Duodenal mucosa (tissue), 2 donors: Measurements from ENCODE around the gene ATOSB.

Source experiments
- H3K27ac ChIP-seq: one replicate; pipeline ENCODE4 v1.7.0; 2013; ENCODE audit warnings: low read depth, low read length
- H3K27me3 ChIP-seq, 2 donors: one replicate each; pipeline ENCODE4 v1.7.0; 2013; ENCODE audit warnings: low read length in 2 of 2, control low read depth in 1 of 2; ENCODE audit not compliant: insufficient read depth in 2 of 2, control insufficient read depth in 1 of 2
- H3K36me3 ChIP-seq, 2 donors: one replicate each; pipeline ENCODE4 v1.7.0; 2013; ENCODE audit warnings: low read length in 2 of 2, control low read depth in 1 of 2; ENCODE audit not compliant: insufficient read depth in 2 of 2, control insufficient read depth in 1 of 2
- H3K4me1 ChIP-seq, 2 donors: one replicate each; pipeline ENCODE4 v1.7.0; 2013; ENCODE audit warnings: low read length in 2 of 2, control low read depth in 1 of 2; ENCODE audit not compliant: insufficient read depth in 2 of 2, control insufficient read depth in 1 of 2
- H3K4me3 ChIP-seq, 2 donors: one replicate each; pipeline ENCODE4 v1.7.0; 2013; ENCODE audit warnings: low read length in 2 of 2, low read depth in 1 of 2
- H3K9ac ChIP-seq, 2 donors: one replicate each; pipeline ENCODE4 v1.7.0; 2013; ENCODE audit warnings: low read length in 2 of 2, low read depth in 1 of 2
- H3K9me3 ChIP-seq, 2 donors: one replicate each; pipeline ENCODE4 v1.7.0; 2013; ENCODE audit warnings: low read length in 2 of 2, control low read depth in 1 of 2; ENCODE audit not compliant: control insufficient read depth in 1 of 2

Gene ATOSB

DNA sequence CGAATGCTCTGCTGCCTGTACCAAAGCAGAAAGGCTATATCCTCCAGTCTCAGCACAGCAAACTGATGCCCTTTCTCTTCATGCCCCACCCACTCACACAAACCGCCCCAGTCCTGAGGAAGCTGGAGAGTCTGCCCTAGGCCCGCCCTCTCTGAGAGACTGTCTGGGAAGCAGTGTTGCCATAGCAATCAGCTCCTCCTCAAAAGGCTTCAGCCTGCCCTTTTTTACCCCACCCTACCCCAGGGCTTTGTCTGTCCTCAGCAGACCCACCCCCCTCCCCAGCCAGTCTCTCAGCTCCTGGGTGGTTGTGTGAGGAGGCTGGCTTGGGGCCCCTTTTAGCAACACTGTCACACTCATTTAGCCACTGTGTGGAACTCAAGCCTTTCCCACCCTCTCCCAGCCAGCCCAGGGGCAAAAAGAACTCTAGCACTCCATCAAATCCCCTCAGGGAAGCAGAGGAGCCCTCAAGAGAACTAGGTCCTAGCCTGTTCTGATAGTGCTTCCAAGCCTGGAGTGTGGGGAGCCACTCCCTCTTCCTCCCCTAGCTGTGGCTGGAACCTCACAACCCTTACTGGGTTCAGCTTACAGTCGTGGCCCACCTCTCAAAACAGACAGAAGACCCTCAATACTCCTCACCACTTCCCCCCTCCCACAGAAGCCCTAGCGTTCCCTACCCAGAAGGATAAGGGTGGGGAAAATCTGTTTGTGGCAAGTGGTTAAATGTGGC, 1.4 kb downstream of the ATOSB start:
- Histone ChIP-seq H3K4me3 (peak overlapping the region; percentile 90 to 94), H3K36me3 (no peaks in the 10 kb centered on the region), H3K27ac (peak overlapping the region; percentile 81), H3K27me3 (no peaks in the 10 kb centered on the region), H3K9me3 (no peaks in the 10 kb centered on the region), H3K9ac (peak overlapping the region; percentile 75 to 91), H3K4me1 (peaks cover 47 to 51% of the 10 kb centered on the region in 2 donors)

DNA sequence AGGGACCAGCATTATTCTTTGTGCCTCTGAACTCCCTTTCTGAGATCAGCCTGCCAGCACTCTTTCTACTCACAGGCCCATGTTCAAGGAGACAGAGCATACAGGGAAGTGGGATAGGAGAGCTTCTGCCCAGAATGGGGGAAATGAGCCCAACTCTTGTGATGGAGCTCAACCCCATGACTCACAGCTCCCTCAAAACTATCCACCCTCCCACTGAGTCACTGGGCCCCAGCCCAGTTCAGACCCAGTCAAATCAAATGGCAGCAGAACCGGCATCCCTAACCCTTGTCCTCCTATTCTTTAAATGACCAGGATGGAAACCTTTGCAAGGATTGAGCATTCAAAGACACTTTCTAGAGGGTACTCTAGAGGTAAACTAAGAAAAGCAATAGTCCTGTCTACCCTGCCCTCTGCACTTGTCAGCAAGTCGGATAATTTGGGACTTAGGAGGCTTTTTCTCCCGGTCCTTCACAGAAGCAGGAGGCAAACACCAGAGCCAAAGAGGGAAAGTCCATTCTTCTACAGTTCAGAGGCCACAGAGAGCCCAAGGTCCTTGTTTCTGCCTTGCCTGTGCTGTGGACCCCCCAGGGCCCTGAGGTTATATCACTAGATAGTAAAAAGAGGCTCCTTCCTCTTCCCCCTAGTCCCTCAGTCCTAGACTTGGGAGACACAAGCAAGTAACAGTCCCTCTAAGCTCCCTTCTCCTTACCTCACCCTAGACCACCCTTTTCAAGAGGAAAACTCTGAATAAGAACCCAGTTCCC, 3.2 kb downstream of the ATOSB start:
- peak overlapping the region; percentile 41 to 64 for H3K4me3 ChIP-seq
- peak overlapping the region; percentile 60 for H3K27ac ChIP-seq
- peaks cover 47 to 51% of the 10 kb centered on the region in 2 donors for H3K4me1 ChIP-seq
- H3K9me3 ChIP-seq = no peaks in the 10 kb centered on the region
- H3K36me3 ChIP-seq = peaks cover 9 to 13% of the 10 kb centered on the region in 2 donors
- peak overlapping the region in 1 of 2 donors; percentile 62 for H3K9ac ChIP-seq
- no peaks in the 10 kb centered on the region for H3K27me3 ChIP-seq

- Histone ChIP-seq H3K4me3 (peak overlapping the region; percentile 79 to 89), H3K9ac (peak overlapping the region; percentile 68 to 83), H3K27me3 (no peaks in the 10 kb centered on the region), H3K36me3 (peaks cover 13 to 24% of the 10 kb centered on the region in 2 donors), H3K9me3 (no peaks in the 10 kb centered on the region), H3K27ac (peak overlapping the region; percentile 71), H3K4me1 (peaks cover 42% of the 10 kb centered on the region in 2 donors)
Measured at GRCh38 chr9:35111001-35111933, 4.4 kb downstream of the ATOSB start.

DNA sequence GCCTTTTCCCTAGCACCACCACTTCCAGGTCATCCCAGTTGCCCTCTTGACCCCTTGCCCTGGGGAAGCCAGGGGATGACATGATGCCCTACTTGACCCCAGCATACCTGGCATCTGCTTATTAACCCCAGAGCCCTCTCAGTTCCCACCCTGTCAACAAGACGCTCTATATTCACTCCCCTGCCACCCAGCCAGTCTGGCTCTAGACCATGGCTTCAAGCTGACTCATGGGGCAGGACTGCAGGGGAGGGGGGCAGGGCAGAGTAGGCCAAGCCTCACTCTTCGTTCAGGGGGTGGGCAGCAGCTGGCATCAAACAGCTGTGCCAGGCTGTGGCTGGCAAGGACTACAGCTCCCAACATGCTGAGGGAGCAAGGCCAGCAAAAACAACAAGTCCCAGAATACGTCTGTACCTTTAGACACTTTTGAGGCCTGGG, 5.3 kb downstream of the ATOSB start:
- Histone ChIP-seq H3K9ac (peak overlapping the region in 1 of 2 donors; percentile 83), H3K27ac (no peak overlapping the region), H3K4me3 (peak overlapping the region; percentile 79 to 89), H3K9me3 (no peaks in the 10 kb centered on the region), H3K4me1 (peaks cover 40 to 42% of the 10 kb centered on the region in 2 donors), H3K36me3 (peaks cover 19 to 34% of the 10 kb centered on the region in 2 donors), H3K27me3 (no peaks in the 10 kb centered on the region)

DNA sequence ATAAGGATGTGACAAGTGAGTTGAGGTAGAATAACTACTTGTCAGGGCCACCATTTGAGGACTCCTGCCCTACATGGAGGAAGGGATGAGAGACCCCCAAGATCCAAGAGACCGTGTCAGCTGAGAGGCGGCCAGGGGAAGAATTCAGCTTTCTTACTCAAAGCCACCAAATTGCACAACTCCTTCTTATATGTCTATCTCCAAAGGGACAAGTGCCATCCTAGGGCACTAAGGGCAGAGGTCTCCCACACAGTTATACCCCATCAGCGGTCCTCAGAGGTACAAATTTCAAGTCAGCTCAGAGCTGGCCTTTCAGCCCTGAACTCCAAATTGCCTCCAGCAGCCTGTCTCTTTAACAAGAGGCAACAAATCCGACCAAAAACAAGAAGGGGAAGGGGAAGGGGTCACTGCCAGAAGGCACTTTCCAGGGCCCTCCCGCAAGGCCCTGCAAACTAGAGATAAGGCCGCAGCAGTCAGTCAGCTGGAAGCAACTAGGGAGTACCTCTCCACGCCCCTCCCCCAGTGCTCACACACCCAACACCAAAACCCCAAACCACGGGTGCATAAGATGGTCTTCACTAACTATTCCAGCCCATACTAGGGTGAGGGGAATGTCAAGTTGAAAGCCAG, 6.6 kb downstream of the ATOSB start:
- no peak overlapping the region for H3K9ac ChIP-seq
- no peak overlapping the region for H3K27ac ChIP-seq

DNA sequence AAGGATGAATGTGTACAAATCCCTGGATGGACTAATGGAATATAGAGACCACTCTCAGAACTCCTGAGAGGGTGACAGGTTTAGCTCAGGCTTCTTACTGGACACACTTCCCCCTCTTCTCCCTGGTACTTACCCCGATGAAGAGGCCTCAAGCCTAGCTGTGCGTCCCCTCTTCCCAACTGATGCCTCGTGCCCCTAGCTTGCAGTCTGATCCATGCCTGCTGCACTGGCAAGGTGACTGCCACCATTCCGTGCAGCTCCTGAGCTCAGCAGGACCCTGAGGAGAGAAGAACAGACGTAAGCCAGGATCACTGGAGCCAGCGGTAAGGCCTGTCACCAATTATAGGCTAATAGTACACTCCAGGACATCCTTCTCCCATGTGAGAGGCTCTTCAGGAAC, 7.2 kb downstream of the ATOSB start:
- Histone ChIP-seq H3K36me3 (peaks cover 19 to 45% of the 10 kb centered on the region in 2 donors), H3K9me3 (no peaks in the 10 kb centered on the region), H3K9ac (no peak overlapping the region), H3K4me1 (peaks cover 26 to 33% of the 10 kb centered on the region in 2 donors), H3K27ac (no peak overlapping the region), H3K4me3 (no peak overlapping the region), H3K27me3 (no peaks in the 10 kb centered on the region)

More for the DNA sequence above, 6.6 kb downstream of the ATOSB start:
- no peaks in the 10 kb centered on the region for H3K9me3 ChIP-seq
- H3K36me3 ChIP-seq = peaks cover 19 to 45% of the 10 kb centered on the region in 2 donors
- H3K27me3 ChIP-seq = no peaks in the 10 kb centered on the region
- H3K4me1 ChIP-seq = peaks cover 27 to 35% of the 10 kb centered on the region in 2 donors
- no peak overlapping the region for H3K4me3 ChIP-seq

DNA sequence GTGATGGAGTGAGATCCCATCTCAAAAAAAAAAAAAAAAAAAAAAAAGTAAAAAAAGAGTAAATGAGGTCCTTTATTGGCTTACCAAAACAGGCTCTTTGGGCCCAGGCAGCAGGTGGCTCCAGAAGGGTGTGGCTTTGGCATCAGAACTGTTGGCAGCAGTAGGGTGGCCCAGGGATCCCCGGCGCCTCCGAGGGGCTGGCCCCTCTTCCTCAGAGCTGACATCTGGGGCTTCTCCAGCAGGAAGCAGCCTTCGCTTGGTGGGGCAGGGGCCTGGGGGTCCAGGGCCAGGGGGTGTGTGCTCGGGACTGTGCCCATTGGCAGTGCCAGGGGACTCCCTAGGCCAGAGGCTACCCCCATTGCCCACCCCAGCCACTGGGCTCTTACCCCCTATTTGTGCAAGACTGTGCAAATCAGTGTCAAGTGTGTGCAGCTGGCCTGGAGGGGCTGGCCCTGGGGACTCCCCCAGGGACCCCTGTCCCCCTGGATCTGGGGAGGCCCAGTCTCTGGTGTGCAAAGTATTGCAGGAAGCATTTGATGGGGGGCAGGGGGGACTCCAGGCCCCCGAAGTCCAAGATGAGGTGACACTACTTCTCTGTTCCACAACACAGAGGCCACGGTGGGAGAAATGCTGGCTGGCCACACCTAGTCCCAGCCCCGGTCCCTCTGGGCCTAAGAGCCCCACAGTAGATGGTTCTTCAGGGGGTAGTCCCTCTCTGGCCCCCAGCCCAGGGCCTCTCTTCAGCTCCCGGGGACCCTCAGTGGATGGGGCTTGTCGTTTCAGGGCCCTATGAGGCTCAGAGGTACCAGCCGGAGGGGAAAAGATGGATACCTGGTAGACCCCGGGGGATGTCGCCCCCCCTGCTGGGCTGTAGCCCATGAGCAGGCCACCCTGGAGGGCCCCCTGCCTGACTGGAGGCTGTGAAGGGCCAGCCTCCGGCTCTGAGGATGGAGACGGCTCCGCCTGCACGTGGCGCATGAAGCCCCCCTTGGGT, 8.1 kb downstream of the ATOSB start:
- H3K4me1 ChIP-seq = peaks cover 29 to 31% of the 10 kb centered on the region in 2 donors

GRCh38 chr9:35106343-35106730, 9.3 kb downstream of the ATOSB start:
- Histone ChIP-seq H3K27me3 (no peaks in the 10 kb centered on the region), H3K4me3 (no peak overlapping the region), H3K9me3 (no peaks in the 10 kb centered on the region), H3K4me1 (peaks cover 29 to 32% of the 10 kb centered on the region in 2 donors), H3K36me3 (peaks cover 19 to 48% of the 10 kb centered on the region in 2 donors), H3K27ac (no peak overlapping the region), H3K9ac (no peak overlapping the region)

More for the DNA sequence above, 8.1 kb downstream of the ATOSB start:
- no peak overlapping the region for H3K27ac ChIP-seq
- no peaks in the 10 kb centered on the region for H3K9me3 ChIP-seq
- H3K36me3 ChIP-seq = peaks cover 19 to 45% of the 10 kb centered on the region in 2 donors
- H3K27me3 ChIP-seq = no peaks in the 10 kb centered on the region
- H3K4me3 ChIP-seq = no peak overlapping the region
- no peak overlapping the region for H3K9ac ChIP-seq
